DND-41 (cell line): Measurements from ENCODE around the gene ALDH3A1.

Experiments used
- CTCF ChIP-seq: IDR thresholded peaks from 2 replicates; pipeline ENCODE4 v1.5.1; 2012; ENCODE audit warnings: borderline replicate concordance, low read length, moderate library complexity, mild to moderate bottlenecking; ENCODE audit not compliant: poor library complexity, severe bottlenecking; ENCODE audit errors: extremely low read depth
- EZH2 ChIP-seq: IDR thresholded peaks from 3 replicates; pipeline ENCODE4 v1.6.1; 2012; ENCODE audit warnings: borderline replicate concordance, low read depth, mild to moderate bottlenecking, moderate library complexity, low read length, inconsistent platforms; ENCODE audit not compliant: severe bottlenecking

GRCh38 chr17:19712436-19713004 lies 35.6 kb downstream of the ALDH3A1 start:
- TF ChIP-seq CTCF (no peak), EZH2 (no peak)
